ENCODE results near the gene WDPCP. TPM values are rescaled to one million over a fixed set of nuclear protein-coding genes. Genes with fewer than 3 reads are reported as not detected.
"Not testable (repeated sequence)": the region's sequence is repeated elsewhere in the genome, so short reads cannot be mapped to it uniquely, and the experiment has no call there.

Gene WDPCP
- total RNA-seq, 4 donors from 2014 or later = 7.8 to 23.7 (median 10.7) TPM

DNA sequence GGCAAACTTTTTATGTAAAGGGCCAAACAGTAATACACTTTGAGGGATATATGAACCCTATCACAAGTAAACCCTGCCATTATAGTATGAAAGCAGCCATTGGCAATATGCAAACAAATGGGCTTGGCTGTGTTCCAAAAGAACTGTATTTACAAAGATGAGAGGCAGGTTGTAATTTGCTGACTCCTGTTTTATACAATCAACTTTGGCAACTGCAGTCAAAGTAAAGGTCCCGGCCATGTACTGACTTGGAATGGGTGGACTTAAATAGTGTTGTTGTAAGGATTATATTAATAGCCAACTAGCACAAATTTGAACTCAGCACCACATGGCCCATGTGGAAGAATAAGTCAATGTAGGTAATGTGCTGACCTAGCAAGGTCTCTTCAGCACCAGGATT lies 223.4 kb downstream of the WDPCP start:
- DNase-seq (ENCODE audit: extremely low spot score) = no peak
- Histone ChIP-seq H3K4me3 (no peak overlapping the region), H3K27ac (replicated peaks in 1 of 4) (no peak overlapping the region), H3K27me3 (no peaks in the 10 kb centered on the region), H3K9me3 (peaks cover 0 to 3% (median 1%) of the 10 kb centered on the region in 4 donors), H3K4me1 (no peaks in the 10 kb centered on the region), H3K36me3 (peaks cover 0 to 9% (median 3%) of the 10 kb centered on the region in 4 donors)
- no peak for TF ChIP-seq POLR2A (IDR thresholded peaks at IDR 0.05; ENCODE audit: low read depth)
- no peak for TF ChIP-seq EP300 (IDR thresholded peaks at IDR 0.05)
- TF ChIP-seq, protein P1, sequence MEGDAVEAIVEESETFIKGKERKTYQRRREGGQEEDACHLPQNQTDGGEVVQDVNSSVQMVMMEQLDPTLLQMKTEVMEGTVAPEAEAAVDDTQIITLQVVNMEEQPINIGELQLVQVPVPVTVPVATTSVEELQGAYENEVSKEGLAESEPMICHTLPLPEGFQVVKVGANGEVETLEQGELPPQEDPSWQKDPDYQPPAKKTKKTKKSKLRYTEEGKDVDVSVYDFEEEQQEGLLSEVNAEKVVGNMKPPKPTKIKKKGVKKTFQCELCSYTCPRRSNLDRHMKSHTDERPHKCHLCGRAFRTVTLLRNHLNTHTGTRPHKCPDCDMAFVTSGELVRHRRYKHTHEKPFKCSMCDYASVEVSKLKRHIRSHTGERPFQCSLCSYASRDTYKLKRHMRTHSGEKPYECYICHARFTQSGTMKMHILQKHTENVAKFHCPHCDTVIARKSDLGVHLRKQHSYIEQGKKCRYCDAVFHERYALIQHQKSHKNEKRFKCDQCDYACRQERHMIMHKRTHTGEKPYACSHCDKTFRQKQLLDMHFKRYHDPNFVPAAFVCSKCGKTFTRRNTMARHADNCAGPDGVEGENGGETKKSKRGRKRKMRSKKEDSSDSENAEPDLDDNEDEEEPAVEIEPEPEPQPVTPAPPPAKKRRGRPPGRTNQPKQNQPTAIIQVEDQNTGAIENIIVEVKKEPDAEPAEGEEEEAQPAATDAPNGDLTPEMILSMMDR (IDR thresholded peaks at IDR 0.05) = no peak
- no peak for TF ChIP-seq POLR2AphosphoS5 (IDR thresholded peaks at IDR 0.05)
- WGBS = 100% methylated on average over 1 of the region's 1 CpG
- intact Hi-C loops (cut with DNase I) = no loop called here

GRCh38 chr2:63357722-63358121 lies 230.6 kb downstream of the WDPCP start:
- H3K27me3 ChIP-seq; DNase-seq (ENCODE audit: extremely low spot score); intact Hi-C loops (cut with DNase I); H3K36me3 ChIP-seq; H3K4me3 ChIP-seq; H3K27ac ChIP-seq (replicated peaks in 1 of 4); H3K4me1 ChIP-seq: not testable (repeated sequence)
- peaks cover 0 to 24% (median 17%) of the 10 kb centered on the region in 4 donors for H3K9me3 ChIP-seq
- 85% methylated on average over 1 of the region's 1 CpG for WGBS

DNA sequence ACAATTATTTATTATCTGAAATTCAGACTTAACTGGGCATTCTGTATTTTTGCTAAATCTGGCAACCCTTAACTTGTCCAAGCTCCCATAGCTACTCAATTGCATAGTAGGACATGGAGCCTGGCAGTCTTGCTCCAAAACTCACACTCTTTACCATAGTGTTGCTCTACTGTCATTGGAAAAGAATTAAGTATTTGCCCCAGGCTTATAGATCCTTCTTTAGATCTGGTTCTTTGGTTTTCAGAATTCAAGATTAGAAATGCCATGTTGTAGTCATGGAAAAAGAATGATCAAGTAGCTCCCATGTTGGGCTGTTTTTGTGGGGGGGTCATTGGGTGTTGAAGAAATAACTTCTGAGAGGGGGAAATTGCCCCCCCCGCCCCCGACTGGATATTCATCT lies 240.9 kb downstream of the WDPCP start:
- Histone ChIP-seq H3K36me3 (peaks cover 0 to 5% (median 1%) of the 10 kb centered on the region in 4 donors), H3K4me1 (no peaks in the 10 kb centered on the region), H3K4me3 (no peak overlapping the region), H3K27me3 (no peaks in the 10 kb centered on the region), H3K9me3 (peaks cover 0 to 20% (median 19%) of the 10 kb centered on the region in 4 donors), H3K27ac (replicated peaks in 1 of 4) (no peak overlapping the region)
- DNase-seq (ENCODE audit: extremely low spot score) = no peak
- intact Hi-C loops (cut with DNase I) = no loop called here
- TF ChIP-seq, protein P1 (IDR thresholded peaks at IDR 0.05) = no peak
- no peak for TF ChIP-seq EP300 (IDR thresholded peaks at IDR 0.05)
- TF ChIP-seq POLR2AphosphoS5 (IDR thresholded peaks at IDR 0.05) = no peak
- no peak for TF ChIP-seq POLR2A (IDR thresholded peaks at IDR 0.05; ENCODE audit: low read depth)
- 95% methylated on average over 2 of the region's 2 CpGs for WGBS

GRCh38 chr2:63346411-63346810 lies 241.9 kb downstream of the WDPCP start:
- TF ChIP-seq EP300 (IDR thresholded peaks at IDR 0.05) (no peak), POLR2A (IDR thresholded peaks at IDR 0.05; ENCODE audit: low read depth) (no peak), POLR2AphosphoS5 (IDR thresholded peaks at IDR 0.05) (no peak)
- TF ChIP-seq, protein P1 (IDR thresholded peaks at IDR 0.05) = no peak
- H3K4me3 ChIP-seq = no peak overlapping the region
- H3K9me3 ChIP-seq = peaks cover 0 to 20% (median 19%) of the 10 kb centered on the region in 4 donors
- intact Hi-C loops (cut with DNase I) = no loop called here
- no peak overlapping the region for H3K27ac ChIP-seq (replicated peaks in 1 of 4)
- peaks cover 0 to 5% (median 1%) of the 10 kb centered on the region in 4 donors for H3K36me3 ChIP-seq
- H3K27me3 ChIP-seq = no peaks in the 10 kb centered on the region
- DNase-seq (ENCODE audit: extremely low spot score) = no peak
- H3K4me1 ChIP-seq = no peaks in the 10 kb centered on the region

DNA sequence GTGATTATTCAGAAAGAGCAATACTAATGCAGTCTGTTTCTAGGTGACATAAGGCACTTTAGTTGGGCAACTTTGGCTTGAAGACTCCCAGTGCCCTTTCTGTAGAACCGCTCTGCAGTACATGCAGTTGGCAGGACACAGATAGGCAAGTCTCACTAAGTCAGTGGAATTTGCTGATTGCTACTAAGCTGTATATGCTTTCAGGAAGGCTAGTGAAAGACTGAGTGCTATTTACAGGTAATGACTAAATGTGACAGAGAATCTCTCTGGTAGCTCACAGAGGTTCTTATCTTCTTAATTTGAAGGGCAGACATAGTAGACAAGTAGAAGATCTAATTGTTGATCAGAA lies 243.0 kb downstream of the WDPCP start:
- 83% methylated on average over 1 of the region's 1 CpG for WGBS
- H3K27ac ChIP-seq (replicated peaks in 1 of 4) = no peak overlapping the region

More for the DNA sequence above, 243.0 kb downstream of the WDPCP start:
- intact Hi-C loops (cut with DNase I) = no loop called here
- Histone ChIP-seq H3K9me3 (peaks cover 0 to 20% (median 19%) of the 10 kb centered on the region in 4 donors), H3K27me3 (no peaks in the 10 kb centered on the region), H3K36me3 (peaks cover 0 to 3% (median 0%) of the 10 kb centered on the region in 4 donors), H3K4me3 (no peak overlapping the region), H3K4me1 (no peaks in the 10 kb centered on the region)
- TF ChIP-seq EP300 (IDR thresholded peaks at IDR 0.05) (no peak), POLR2A (IDR thresholded peaks at IDR 0.05; ENCODE audit: low read depth) (no peak), POLR2AphosphoS5 (IDR thresholded peaks at IDR 0.05) (no peak)
- TF ChIP-seq, protein P1 (IDR thresholded peaks at IDR 0.05) = no peak
- no peak for DNase-seq (ENCODE audit: extremely low spot score)

All from esophagus muscularis mucosa (tissue), 4 donors.